A673 (cell line): ENCODE results near the gene MAPKAPK3.

Source experiments
- CTCF ChIP-seq: fragments of 300-800, 200-600 bp; sonication (generic); conservative IDR thresholded peaks from 2 replicates; pipeline ENCODE4 v1.5.1; 2017; ENCODE audit warnings: low read depth, mild to moderate bottlenecking, antibody characterized with exemption, low read length, moderate library complexity, mixed read lengths
- EZH2 ChIP-seq: fragments of 200-600 bp; sonication (generic); IDR thresholded peaks from 2 replicates; pipeline ENCODE4 v1.6.1; 2017; ENCODE audit warnings: borderline replicate concordance, low read depth, mild to moderate bottlenecking, mixed read lengths, antibody characterized with exemption, low read length; ENCODE audit not compliant: poor library complexity, severe bottlenecking

- TF ChIP-seq CTCF (no peak), EZH2 (no peak)
Observed at GRCh38 chr3:50617911-50618481, 1.0 kb downstream of the MAPKAPK3 start.
